H54 (cell line): ENCODE results near the gene NTM.

Experiments used
- DNase-seq: peaks from one replicate; pipeline ENCODE4 v3.0.0; 2011; ENCODE audit warnings: low spot score, mixed read lengths; ENCODE audit not compliant: insufficient read length
- FAIRE-seq: peaks from 3 replicates; lab custom pipeline; 2011; peaks lifted over from hg19 to GRCh38; lab: Jason Lieb, UNC
- POLR2A ChIP-seq: IDR thresholded peaks from 2 replicates; pipeline ENCODE4 v1.6.1; 2011; ENCODE audit warnings: low read depth, mild to moderate bottlenecking, low read length

Gene NTM

GRCh38 chr11:132257871-132258270 is 887.5 kb downstream of the NTM start:
- FAIRE-seq, result no peak
- no peak for DNase-seq

GRCh38 chr11:132258875-132259274 is 888.5 kb downstream of the NTM start:
- FAIRE-seq, result no peak
- TF ChIP-seq POLR2A, result no peak
- no peak for DNase-seq

More at GRCh38 chr11:132257871-132258270, 887.5 kb downstream of the NTM start:
- TF ChIP-seq POLR2A, result no peak

- no peak for TF ChIP-seq POLR2A
- no peak for FAIRE-seq
- DNase-seq, result no peak
Observed at GRCh38 chr11:132260636-132261035, 890.2 kb downstream of the NTM start.

GRCh38 chr11:132263241-132263640 is 892.8 kb downstream of the NTM start:
- TF ChIP-seq POLR2A, result no peak
- no peak for FAIRE-seq
- DNase-seq, result no peak

GRCh38 chr11:132263875-132264274 is 893.5 kb downstream of the NTM start:
- FAIRE-seq, result no peak
- DNase-seq, result no peak
- TF ChIP-seq POLR2A, result no peak

GRCh38 chr11:132264616-132265015 is 894.2 kb downstream of the NTM start:
- TF ChIP-seq POLR2A, result no peak
- DNase-seq (no peak), FAIRE-seq (no peak)

GRCh38 chr11:132278801-132279574 is 908.6 kb downstream of the NTM start:
- FAIRE-seq, result no peak
- no peak for DNase-seq
- no peak for TF ChIP-seq POLR2A

GRCh38 chr11:132284048-132284447 is 913.6 kb downstream of the NTM start:
- no peak for TF ChIP-seq POLR2A
- DNase-seq (no peak), FAIRE-seq (no peak)

- no peak for FAIRE-seq
Observed at GRCh38 chr11:132284611-132285010, 914.2 kb downstream of the NTM start.

GRCh38 chr11:132285631-132286030 is 915.2 kb downstream of the NTM start:
- DNase-seq (no peak), FAIRE-seq (no peak)
- no peak for TF ChIP-seq POLR2A

More at GRCh38 chr11:132284611-132285010, 914.2 kb downstream of the NTM start:
- no peak for DNase-seq
- no peak for TF ChIP-seq POLR2A

GRCh38 chr11:132286106-132286505 is 915.7 kb downstream of the NTM start:
- DNase-seq, result no peak
- TF ChIP-seq POLR2A, result no peak
- no peak for FAIRE-seq

GRCh38 chr11:132288036-132288435 is 917.6 kb downstream of the NTM start:
- no peak for FAIRE-seq
- DNase-seq, result no peak
- TF ChIP-seq POLR2A, result no peak

GRCh38 chr11:132289590-132290256 is 919.3 kb downstream of the NTM start:
- no peak for TF ChIP-seq POLR2A
- no peak for DNase-seq
- no peak for FAIRE-seq

GRCh38 chr11:132293586-132293985 is 923.2 kb downstream of the NTM start:
- FAIRE-seq, result no peak
- no peak for DNase-seq
- TF ChIP-seq POLR2A, result no peak
